GM12891 (cell line): ENCODE measurements around the gene USP48.

Experiments
- PAX5 ChIP-seq: IDR thresholded peaks from 2 replicates; pipeline ENCODE4 v1.6.1; 2011; ENCODE audit warnings: low read length, moderate library complexity, mild to moderate bottlenecking; ENCODE audit not compliant: insufficient read depth, severe bottlenecking
- POLR2A ChIP-seq: IDR thresholded peaks from 2 replicates; pipeline ENCODE4 v1.6.1; 2011; ENCODE audit warnings: low read depth, low read length, control low read depth
- POLR2AphosphoS5 ChIP-seq: IDR thresholded peaks from 2 replicates; pipeline ENCODE4 v1.6.1; 2011; ENCODE audit warnings: low read depth, low read length, control low read depth
- POU2F2 ChIP-seq: IDR thresholded peaks from 2 replicates; pipeline ENCODE4 v1.6.1; 2011; ENCODE audit warnings: low read depth, mild to moderate bottlenecking, control low read depth, low read length, moderate library complexity
- SPI1 ChIP-seq: IDR thresholded peaks from 2 replicates; pipeline ENCODE4 v1.6.1; 2011; ENCODE audit warnings: low read depth, low read length, control low read depth
- TAF1 ChIP-seq: IDR thresholded peaks from 2 replicates; pipeline ENCODE4 v1.6.1; 2011; ENCODE audit warnings: low read depth, low read length, control low read depth

- no peak for TF ChIP-seq POLR2A
- TF ChIP-seq POLR2AphosphoS5, result no peak
- no peak for TF ChIP-seq TAF1
- TF ChIP-seq PAX5, result no peak
- TF ChIP-seq POU2F2, result no peak
- TF ChIP-seq SPI1, result no peak
Observed at GRCh38 chr1:21696931-21697330, 86.0 kb downstream of the USP48 start.
